HepG2 (cell line): ENCODE results near the gene THRA. TPM values are rescaled to one million over a fixed set of nuclear protein-coding genes. Genes with fewer than 3 reads are reported as not detected.
A peak's percentile ranks its signal among the peaks of the same experiment; 100 is the strongest.

Experiments used
- CERS6 ChIP-seq: sonication (generic); formaldehyde crosslinking; IDR thresholded peaks from 2 replicates; pipeline ENCODE4 v1.5.0; 2020; ENCODE audit warnings: missing genetic modification reagents
- DBP ChIP-seq: sonication (generic); formaldehyde crosslinking; IDR thresholded peaks from 2 replicates; pipeline ENCODE4 v1.4.0; 2020; ENCODE audit warnings: missing genetic modification reagents; ENCODE audit errors: not compliant biosample characterization
- DNMT3B ChIP-seq: conservative IDR thresholded peaks from 2 replicates; pipeline ENCODE4 v1.6.1; 2016; ENCODE audit warnings: missing biosample characterization, control low read depth
- HOXA3 ChIP-seq: sonication (generic); formaldehyde crosslinking; IDR thresholded peaks from 2 replicates; pipeline ENCODE4 v1.5.0; 2020; ENCODE audit warnings: missing genetic modification reagents
- JUND ChIP-seq: sonication (generic); formaldehyde crosslinking; IDR thresholded peaks from 2 replicates; pipeline ENCODE4 v1.8.0; 2022; ENCODE audit warnings: mild to moderate bottlenecking, missing genetic modification reagents
- MAFG ChIP-seq: sonication (generic); formaldehyde crosslinking; IDR thresholded peaks from 2 replicates; pipeline ENCODE4 v1.5.1; 2020; ENCODE audit warnings: mild to moderate bottlenecking, missing genetic modification reagents
- MEIS1 ChIP-seq: sonication (generic); formaldehyde crosslinking; IDR thresholded peaks from 2 replicates; pipeline ENCODE4 v1.9.0; 2021; ENCODE audit warnings: mild to moderate bottlenecking, missing genetic modification reagents, moderate library complexity, borderline replicate concordance
- NBN ChIP-seq: fragments of 450-650 bp; conservative IDR thresholded peaks from 2 replicates; pipeline ENCODE4 v1.6.1; 2017
- NFKB2 ChIP-seq: sonication (generic); formaldehyde crosslinking; IDR thresholded peaks from 2 replicates; pipeline ENCODE4 v1.4.0; 2020; ENCODE audit warnings: missing genetic modification reagents, borderline replicate concordance
- NR2F1 ChIP-seq, 2 experiments: fragments of 450-650 bp in 1 of 2; formaldehyde crosslinking in 1 of 2; IDR thresholded peaks; 2 replicates each; pipeline versions ENCODE4 v1.5.0 to v1.6.1; 2016 to 2020; ENCODE audit warnings: mild to moderate bottlenecking in 1 of 2, missing compliant biosample characterization in 1 of 2, missing genetic modification reagents in 1 of 2, moderate library complexity in 1 of 2
- SP140L ChIP-seq: sonication (generic); formaldehyde crosslinking; IDR thresholded peaks from 2 replicates; pipeline ENCODE4 v1.4.0; 2020; ENCODE audit warnings: missing genetic modification reagents, borderline replicate concordance
- TIGD3 ChIP-seq: sonication (generic); formaldehyde crosslinking; IDR thresholded peaks from 2 replicates; pipeline ENCODE4 v1.5.1; 2020; ENCODE audit warnings: mild to moderate bottlenecking, missing genetic modification reagents, borderline replicate concordance
- ZHX2 ChIP-seq, 2 experiments: sonication (generic) in 1 of 2; formaldehyde crosslinking in 1 of 2; IDR thresholded peaks; 2 replicates each; pipeline versions ENCODE4 v1.6.1 to v1.9.0; 2014 to 2022; ENCODE audit warnings: antibody characterized with exemption in 1 of 2, borderline replicate concordance in 1 of 2, inconsistent platforms in 1 of 2, low read depth in 1 of 2, missing genetic modification reagents in 1 of 2
- ZNF180 ChIP-seq: sonication (generic); formaldehyde crosslinking; IDR thresholded peaks from 2 replicates; pipeline ENCODE4 v1.4.0; 2020; ENCODE audit warnings: low read depth, missing genetic modification reagents, borderline replicate concordance
- ZNF337 ChIP-seq: sonication (generic); formaldehyde crosslinking; IDR thresholded peaks from 2 replicates; pipeline ENCODE4 v1.5.1; 2020; ENCODE audit warnings: missing genetic modification reagents, low read depth, mild to moderate bottlenecking, borderline replicate concordance
- ZNF431 ChIP-seq: sonication (generic); formaldehyde crosslinking; IDR thresholded peaks from 2 replicates; pipeline ENCODE4 v1.9.0; 2022; ENCODE audit warnings: missing genetic modification reagents, low read depth, mild to moderate bottlenecking, borderline replicate concordance
- ZNF576 ChIP-seq: sonication (generic); formaldehyde crosslinking; IDR thresholded peaks from 2 replicates; pipeline ENCODE4 v1.4.0; 2020; ENCODE audit warnings: mild to moderate bottlenecking, missing genetic modification reagents
- ZNF577 ChIP-seq: sonication (generic); formaldehyde crosslinking; IDR thresholded peaks from 2 replicates; pipeline ENCODE4 v1.4.0; 2020; ENCODE audit warnings: mild to moderate bottlenecking, low read depth, missing genetic modification reagents, borderline replicate concordance
- polyA plus RNA-seq, 8 experiments: library from polyadenylated mRNA; depleted of rRNA in 3 of 8; stranded (reverse) in 7 of 8; unstranded in 1 of 8; fragments of >200 nt; fragmentation: Illumina TruSeq in 4 of 8; extraction: Trizol in 4 of 8; gene quantifications; 2 replicates each; pipeline versions ENCODE4 v1.2.1 to v1.2.3, GENCODE V29; 2011 to 2016; ENCODE audit warnings: low read depth in 4 of 8, missing spikeins in 1 of 8, mixed read lengths in 1 of 8; ENCODE audit not compliant: insufficient read depth in 1 of 8
- total RNA-seq, 5 experiments: library from RNA; depleted of rRNA; stranded (reverse); fragments of >200 nt; fragmentation: Illumina TruSeq; extraction: Trizol; gene quantifications; 2 replicates each; pipeline ENCODE4 v1.2.3, GENCODE V29; 2016; ENCODE audit warnings: low read depth in 1 of 5

Gene THRA
- total and polyA plus RNA-seq, 2 of the 13 experiments (the other 11 are each of a cell fraction or from before 2014, with no cell fraction given), result 8.0 to 9.9 TPM

GRCh38 chr17:40100669-40101366, 38.1 kb downstream of the THRA start (continued):
- TF ChIP-seq ZHX2 (IDR thresholded peaks at IDR 0.05; ENCODE audit: low read depth), result peak; percentile 78
- peak; percentile 98 for TF ChIP-seq ZHX2 (CRISPR knock-in tag; IDR thresholded peaks at IDR 0.05; ENCODE audit: borderline replicate concordance)
- TF ChIP-seq NR2F1 (CRISPR knock-in tag; IDR thresholded peaks at IDR 0.05), result peak in 1 of 2 experiments; percentile 88; a peak in 3 of 4 replicates
- no peak for TF ChIP-seq ZNF576 (CRISPR knock-in tag)
- no peak for TF ChIP-seq MAFG (CRISPR knock-in tag)
- TF ChIP-seq ZNF577 (CRISPR knock-in tag), result peak; percentile 98
- peak; percentile 88; the same call in 1 of the 2 replicates for TF ChIP-seq ZNF337 (CRISPR knock-in tag)
- peak; percentile 64; the same call in 1 of the 2 replicates for TF ChIP-seq ZNF431 (CRISPR knock-in tag)
- TF ChIP-seq JUND (CRISPR knock-in tag), result peak; percentile 97
- TF ChIP-seq SP140L (CRISPR knock-in tag), result peak; percentile 99
- TF ChIP-seq ZNF180, result peak; percentile 66; the same call in 1 of the 2 replicates
- TF ChIP-seq MEIS1 (CRISPR knock-in tag), result peak; percentile 99
- TF ChIP-seq TIGD3 (CRISPR knock-in tag), result peak; percentile 37; the same call in 1 of the 2 replicates
- TF ChIP-seq CERS6 (CRISPR knock-in tag), result 0 out of 2 replicates have a peak, but pooled peaks have one; percentile 84
- TF ChIP-seq HOXA3 (CRISPR knock-in tag), result peak; percentile 93
- peak; percentile 82; the same call in 1 of the 2 replicates for TF ChIP-seq DNMT3B (CRISPR knock-in tag)
- TF ChIP-seq NFKB2 (CRISPR knock-in tag), result peak; percentile 100
- TF ChIP-seq DBP, result peak; percentile 97
- TF ChIP-seq NBN, result no peak
